Keratinocyte (primary cell): ENCODE measurements around the gene U2SURP. TPM values are rescaled to one million over a fixed set of nuclear protein-coding genes. Genes with fewer than 3 reads are reported as not detected.
"Not testable (repeated sequence)": the region's sequence is repeated elsewhere in the genome, so short reads cannot be mapped to it uniquely, and the experiment has no call there.

Source experiments
- DNase-seq: peaks from one replicate; pipeline ENCODE4 v3.0.0-alpha.2; 2011; ENCODE audit warnings: low read depth, missing footprints, low spot score
- FAIRE-seq: peaks from 2 replicates; lab custom pipeline; 2011; peaks lifted over from hg19 to GRCh38; lab: Jason Lieb, UNC
- H2AFZ ChIP-seq: 2 replicates; pipeline ENCODE4 v1.6.0; 2012; ENCODE audit warnings: low read length, control low read depth, inconsistent platforms; ENCODE audit not compliant: control insufficient read depth
- H3K27ac ChIP-seq: 2 replicates; pipeline ENCODE4 v1.5.1; 2011; ENCODE audit warnings: low read length; ENCODE audit not compliant: control insufficient read depth, insufficient read depth
- H3K27me3 ChIP-seq: 3 replicates; pipeline ENCODE4 v1.6.0; 2011; ENCODE audit warnings: low read length; ENCODE audit not compliant: control insufficient read depth, insufficient read depth; ENCODE audit errors: extremely low read depth
- H3K36me3 ChIP-seq, 2 experiments: 2 replicates in 1 of 2; 3 replicates in 1 of 2; pipeline ENCODE4 v1.5.1; 2011; ENCODE audit warnings: low read length in 2 of 2, mild to moderate bottlenecking in 1 of 2; ENCODE audit not compliant: control insufficient read depth in 2 of 2, insufficient read depth in 2 of 2; ENCODE audit errors: extremely low read depth in 1 of 2
- H3K4me1 ChIP-seq: 3 replicates; pipeline ENCODE4 v1.5.1; 2011; ENCODE audit warnings: low read length; ENCODE audit not compliant: control insufficient read depth, insufficient read depth; ENCODE audit errors: extremely low read depth
- H3K4me2 ChIP-seq: 3 replicates; pipeline ENCODE4 v1.6.0; 2011; ENCODE audit warnings: low read depth, low read length; ENCODE audit not compliant: control insufficient read depth, insufficient read depth; ENCODE audit errors: extremely low read depth
- H3K4me3 ChIP-seq, 3 experiments: fragments of 200-600 bp in 1 of 3; sonication (generic) in 1 of 3; 2 replicates in 2 of 3; 3 replicates in 1 of 3; pipeline ENCODE4 v1.5.1; 2011 to 2016; ENCODE audit warnings: low read length in 3 of 3, mild to moderate bottlenecking in 3 of 3, control low read depth in 2 of 3, inconsistent platforms in 1 of 3, low read depth in 1 of 3, mixed read lengths in 1 of 3, mixed run types in 1 of 3, moderate library complexity in 1 of 3; ENCODE audit not compliant: control insufficient read depth in 2 of 3, insufficient read depth in 2 of 3; ENCODE audit errors: extremely low read depth in 1 of 3
- H3K79me2 ChIP-seq: 2 replicates; pipeline ENCODE4 v1.6.0; 2012; ENCODE audit warnings: low read length; ENCODE audit not compliant: control insufficient read depth, insufficient read depth
- H3K9ac ChIP-seq: 3 replicates; pipeline ENCODE4 v1.6.0; 2011; ENCODE audit warnings: low read length; ENCODE audit not compliant: control insufficient read depth, insufficient read depth; ENCODE audit errors: extremely low read depth
- H3K9me1 ChIP-seq: 3 replicates; pipeline ENCODE4 v1.6.0; 2011; ENCODE audit warnings: low read length; ENCODE audit not compliant: control insufficient read depth, insufficient read depth; ENCODE audit errors: extremely low read depth
- H3K9me3 ChIP-seq: 2 replicates; pipeline ENCODE4 v1.5.1; 2012; ENCODE audit warnings: low read depth, low read length; ENCODE audit not compliant: control insufficient read depth
- H4K20me1 ChIP-seq: 3 replicates; pipeline ENCODE4 v1.6.0; 2011; ENCODE audit warnings: low read length; ENCODE audit not compliant: control insufficient read depth, insufficient read depth; ENCODE audit errors: extremely low read depth
- EZH2 ChIP-seq: IDR thresholded peaks from one replicate; pipeline ENCODE4 v1.6.1; 2012; ENCODE audit warnings: inconsistent platforms, mild to moderate bottlenecking, low read length, moderate library complexity
- dilution Hi-C: fragments of 300-500 bp; cut with MboI; formaldehyde crosslinking; loops from one replicate; pipeline ENCODE4 v1.7.0; 2020; ENCODE audit warnings: low sequenced_read_pairs; ENCODE audit not compliant: extremely low pct_ligation_motif_present
- polyA plus RNA-seq, 5 experiments: library from polyadenylated mRNA; depleted of rRNA in 3 of 5; stranded (reverse) in 3 of 5; stranded (forward) in 1 of 5; unstranded in 1 of 5; fragments of >200 nt; gene quantifications; 1 replicate in 1 of 5; 2 replicates in 3 of 5; 3 replicates in 1 of 5; pipeline versions ENCODE4 v1.2.1 to v1.2.3, GENCODE V29; 2011 to 2012; ENCODE audit warnings: missing spikeins in 2 of 5, low read depth in 1 of 5, low replicate concordance in 1 of 5
- TF ChIP-seq, protein P1 (sequence below), 3 experiments: IDR thresholded peaks in 1 of 3; conservative IDR thresholded peaks in 1 of 3; optimal IDR thresholded peaks in 1 of 3; 2 replicates in 2 of 3; 3 replicates in 1 of 3; pipeline versions ENCODE3 to v1.5.1; 2011; ENCODE audit warnings: low read length in 3 of 3, mild to moderate bottlenecking in 3 of 3, moderate library complexity in 2 of 3, control low read depth in 1 of 3, inconsistent platforms in 1 of 3; ENCODE audit not compliant: insufficient read depth in 2 of 3; ENCODE audit errors: extremely low read depth in 1 of 3

The U2SURP gene
- polyA plus RNA-seq, 1 donor (not counting 4 experiments of a cell fraction or from before 2014, with no cell fraction given), result 75.9 TPM

DNA sequence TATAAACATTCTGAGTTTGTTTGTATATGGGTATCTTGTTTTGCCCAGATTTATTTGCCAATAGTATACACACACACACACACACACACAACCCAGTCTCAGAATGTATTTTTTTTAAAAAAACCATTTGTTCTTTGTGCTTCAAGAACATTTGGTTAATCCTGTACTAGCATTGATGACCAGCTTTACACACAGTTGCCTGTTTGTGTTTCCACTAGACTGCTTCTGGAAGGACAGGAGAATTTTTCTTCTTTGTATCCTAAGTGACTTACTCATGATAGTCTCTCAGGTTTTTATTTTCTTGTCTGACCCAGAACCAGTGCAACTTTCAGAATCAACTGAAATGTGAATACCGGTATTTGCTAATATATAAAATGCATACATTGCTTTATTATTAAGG lies 40.5 kb downstream of the U2SURP start:
- Histone ChIP-seq H3K9me3 (no peaks in the 10 kb centered on the region), H3K27ac (no peak overlapping the region), H3K27me3 (no peaks in the 10 kb centered on the region), H3K79me2 (peaks cover 2% of the 10 kb centered on the region), H3K9me1 (no peaks in the 10 kb centered on the region), H3K9ac (no peak overlapping the region), H2AFZ (no peak overlapping the region), H3K4me3 (no peak overlapping the region), H4K20me1 (no peaks in the 10 kb centered on the region), H3K4me1 (no peaks in the 10 kb centered on the region), H3K36me3 (peaks cover 5 to 14% of the 10 kb centered on the region in 2 experiments), H3K4me2 (no peak overlapping the region)
- dilution Hi-C loops, result no loop called here
- no peak for FAIRE-seq
- TF ChIP-seq EZH2, result no peak
- TF ChIP-seq, protein P1, sequence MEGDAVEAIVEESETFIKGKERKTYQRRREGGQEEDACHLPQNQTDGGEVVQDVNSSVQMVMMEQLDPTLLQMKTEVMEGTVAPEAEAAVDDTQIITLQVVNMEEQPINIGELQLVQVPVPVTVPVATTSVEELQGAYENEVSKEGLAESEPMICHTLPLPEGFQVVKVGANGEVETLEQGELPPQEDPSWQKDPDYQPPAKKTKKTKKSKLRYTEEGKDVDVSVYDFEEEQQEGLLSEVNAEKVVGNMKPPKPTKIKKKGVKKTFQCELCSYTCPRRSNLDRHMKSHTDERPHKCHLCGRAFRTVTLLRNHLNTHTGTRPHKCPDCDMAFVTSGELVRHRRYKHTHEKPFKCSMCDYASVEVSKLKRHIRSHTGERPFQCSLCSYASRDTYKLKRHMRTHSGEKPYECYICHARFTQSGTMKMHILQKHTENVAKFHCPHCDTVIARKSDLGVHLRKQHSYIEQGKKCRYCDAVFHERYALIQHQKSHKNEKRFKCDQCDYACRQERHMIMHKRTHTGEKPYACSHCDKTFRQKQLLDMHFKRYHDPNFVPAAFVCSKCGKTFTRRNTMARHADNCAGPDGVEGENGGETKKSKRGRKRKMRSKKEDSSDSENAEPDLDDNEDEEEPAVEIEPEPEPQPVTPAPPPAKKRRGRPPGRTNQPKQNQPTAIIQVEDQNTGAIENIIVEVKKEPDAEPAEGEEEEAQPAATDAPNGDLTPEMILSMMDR (optimal IDR thresholded peaks at IDR 0.05 in 1 of 3, IDR thresholded peaks at IDR 0.05 in 1 of 3, conservative IDR thresholded peaks at IDR 0.05 in 1 of 3; ENCODE audit: extremely low read depth in 1 of 3, insufficient read depth in 2 of 3, low read length in 3 of 3), result no peak
- DNase-seq, result no peak

DNA sequence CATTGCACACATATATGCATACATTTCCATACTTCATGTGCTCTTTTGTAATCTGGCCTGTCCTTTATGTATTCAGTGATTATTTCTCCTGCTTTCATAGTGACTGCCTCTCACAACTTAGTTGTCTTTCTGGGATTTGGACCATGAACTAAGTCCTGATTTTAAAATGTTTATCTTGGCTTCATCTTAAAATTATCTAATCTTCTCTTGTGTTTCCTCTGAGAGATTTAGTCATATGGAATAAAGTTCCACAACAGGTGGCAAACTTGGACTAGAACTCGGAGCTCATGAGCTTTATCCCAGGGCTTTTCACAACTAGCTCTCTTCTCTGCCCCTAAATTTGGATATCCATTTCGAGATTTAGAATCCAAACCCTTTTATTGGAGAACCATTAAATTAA lies 44.3 kb downstream of the U2SURP start:
- FAIRE-seq (no peak), DNase-seq (no peak)
- H3K4me3 ChIP-seq, result no peak overlapping the region
- H3K27ac ChIP-seq, result no peak overlapping the region
- no peaks in the 10 kb centered on the region for H3K4me1 ChIP-seq
- TF ChIP-seq, protein P1 (optimal IDR thresholded peaks at IDR 0.05 in 1 of 3, IDR thresholded peaks at IDR 0.05 in 1 of 3, conservative IDR thresholded peaks at IDR 0.05 in 1 of 3; ENCODE audit: extremely low read depth in 1 of 3, insufficient read depth in 2 of 3, low read length in 3 of 3), result no peak
- TF ChIP-seq EZH2, result no peak
- H3K4me2 ChIP-seq, result no peak overlapping the region
- H4K20me1 ChIP-seq, result no peaks in the 10 kb centered on the region
- no peaks in the 10 kb centered on the region for H3K9me3 ChIP-seq
- peaks cover 2% of the 10 kb centered on the region for H3K79me2 ChIP-seq
- dilution Hi-C loops, result no loop called here
- no peak overlapping the region for H3K9ac ChIP-seq
- peaks cover 4 to 7% of the 10 kb centered on the region in 2 experiments for H3K36me3 ChIP-seq
- H3K27me3 ChIP-seq, result no peaks in the 10 kb centered on the region
- H3K9me1 ChIP-seq, result no peaks in the 10 kb centered on the region
- H2AFZ ChIP-seq, result no peak overlapping the region

DNA sequence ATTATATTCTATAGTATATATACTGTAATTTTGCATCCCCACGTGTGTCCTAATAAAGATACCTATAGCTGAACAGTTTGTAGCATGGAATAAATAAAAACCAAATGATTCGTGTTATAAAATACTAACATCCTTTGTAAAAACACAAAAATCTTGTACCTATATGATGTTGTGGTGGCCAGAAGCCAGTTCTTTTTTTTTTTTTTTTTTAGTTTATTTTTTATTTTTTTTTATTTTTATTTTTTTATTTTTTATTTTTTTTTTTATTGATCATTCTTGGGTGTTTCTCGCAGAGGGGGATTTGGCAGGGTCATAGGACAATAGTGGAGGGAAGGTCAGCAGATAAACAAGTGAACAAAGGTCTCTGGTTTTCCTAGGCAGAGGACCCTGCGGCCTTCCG lies 44.7 kb downstream of the U2SURP start:
- FAIRE-seq, H3K27me3 ChIP-seq, H3K36me3 ChIP-seq, DNase-seq, H3K4me3 ChIP-seq, H2AFZ ChIP-seq, H3K9me3 ChIP-seq, H3K9me1 ChIP-seq, H4K20me1 ChIP-seq, H3K27ac ChIP-seq, H3K9ac ChIP-seq, H3K79me2 ChIP-seq, H3K4me1 ChIP-seq, dilution Hi-C loops, H3K4me2 ChIP-seq: not testable (repeated sequence)
